ENCODE data around the gene ZNF865.
A peak's percentile ranks its signal among the peaks of the same experiment; 100 is the strongest.
"Not testable (repeated sequence)": the region's sequence is repeated elsewhere in the genome, so short reads cannot be mapped to it uniquely, and the experiment has no call there.

Gene ZNF865

GRCh38 chr19:55605637-55606470 is at the start of gene ZNF865:
Gene ZNF865, plus strand, starts transcription at chr19:55605647. Its CDS starts 7,972 bp downstream, at chr19:55613619.
- DNase-seq: peak; percentile 78

GRCh38 chr19:55559684-55560083 is 45.8 kb upstream of the ZNF865 start:
- no peak for DNase-seq

GRCh38 chr19:55563261-55563690 is 42.2 kb upstream of the ZNF865 start:
- DNase-seq: no peak

- no peak for DNase-seq
These were observed 38.6 kb upstream of the ZNF865 start for GRCh38 chr19:55566823-55567222.

- no peak for DNase-seq
These were observed 37.6 kb upstream of the ZNF865 start for GRCh38 chr19:55567708-55568328.

- DNase-seq: not testable (repeated sequence)
These were observed 36.0 kb upstream of the ZNF865 start for GRCh38 chr19:55569477-55569876.

GRCh38 chr19:55573929-55574328 is 31.5 kb upstream of the ZNF865 start:
- DNase-seq: not testable (repeated sequence)

- DNase-seq: no peak
These were observed 28.7 kb upstream of the ZNF865 start for GRCh38 chr19:55576746-55577145.

- no peak for DNase-seq
These were observed 27.3 kb upstream of the ZNF865 start for GRCh38 chr19:55578031-55578760.

- no peak for DNase-seq
These were observed 26.4 kb upstream of the ZNF865 start for GRCh38 chr19:55578761-55579747.

- DNase-seq: no peak
These were observed 25.5 kb upstream of the ZNF865 start for GRCh38 chr19:55579766-55580621.

- peak; percentile 85 for DNase-seq
These were observed 24.8 kb upstream of the ZNF865 start, which contains the start of gene ZNF579 for GRCh38 chr19:55580628-55581144. Gene ZNF579, minus strand, starts transcription at chr19:55580848. Its CDS starts 1,209 bp downstream, at chr19:55579639.

GRCh38 chr19:55581145-55581822 is 24.2 kb upstream of the ZNF865 start:
- DNase-seq: peak; percentile 21

- DNase-seq: no peak
These were observed 23.6 kb upstream of the ZNF865 start for GRCh38 chr19:55581823-55582223.

GRCh38 chr19:55582284-55582683 is 23.2 kb upstream of the ZNF865 start:
- DNase-seq: not testable (repeated sequence)

GRCh38 chr19:55583897-55584296 is 21.6 kb upstream of the ZNF865 start:
- not testable (repeated sequence) for DNase-seq

- DNase-seq: no peak
These were observed 20.6 kb upstream of the ZNF865 start for GRCh38 chr19:55584871-55585270.

GRCh38 chr19:55585658-55586339 is 19.6 kb upstream of the ZNF865 start:
- peak; percentile 24 for DNase-seq

- peak; percentile 88 for DNase-seq
These were observed 18.3 kb upstream of the ZNF865 start for GRCh38 chr19:55586976-55587668.

Data from activated CD4-positive, alpha-beta T cell treated with anti-CD3 and anti-CD28 coated beads, Interleukin-10, Interleukin-2, amounts not matched to agents 100 ng/mL and 50 ng/mL, durations not matched to agents 16 hours and 8 hours (primary cell).